Thyroid gland (tissue), 4 donors: Measurements from ENCODE around the gene GSTA3.

Experiments used
- POLR2A ChIP-seq, 2 donors: fragments of 450-650 bp; IDR thresholded peaks; one replicate each; pipeline ENCODE4 v1.6.1; 2017; ENCODE audit warnings: antibody characterized with exemption in 2 of 2, mild to moderate bottlenecking in 2 of 2, moderate library complexity in 1 of 2
- TF ChIP-seq, protein P1 (sequence below), 6 experiments: fragments of 200-600 bp in 3 of 6; fragments of 450-650 bp in 3 of 6; sonication (generic) in 3 of 6; IDR thresholded peaks; one replicate each; pipeline ENCODE4 v1.5.1; 2016 to 2019; ENCODE audit warnings: antibody characterized with exemption in 6 of 6, mild to moderate bottlenecking in 2 of 6, inconsistent platforms in 1 of 6, moderate library complexity in 1 of 6

DNA sequence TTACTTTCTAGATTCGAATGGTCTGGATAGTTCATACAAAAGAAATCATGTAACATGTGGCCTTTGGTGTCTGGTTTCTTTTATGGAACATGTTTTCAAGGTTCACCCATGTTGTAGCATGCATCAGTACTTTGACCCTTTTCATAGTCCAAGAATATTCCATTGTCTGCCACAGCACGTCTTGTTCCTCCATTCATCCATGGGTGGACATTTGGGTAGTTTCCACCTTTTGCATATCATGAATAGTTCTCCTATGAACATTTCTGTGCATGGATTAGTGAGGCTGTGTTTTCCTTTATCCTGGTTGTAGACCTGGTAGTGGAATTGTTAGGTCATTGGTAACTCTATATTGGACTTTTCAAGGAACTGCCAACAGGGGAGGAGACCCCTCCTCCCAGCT lies 31.7 kb downstream of the GSTA3 start:
- TF ChIP-seq, protein P1, sequence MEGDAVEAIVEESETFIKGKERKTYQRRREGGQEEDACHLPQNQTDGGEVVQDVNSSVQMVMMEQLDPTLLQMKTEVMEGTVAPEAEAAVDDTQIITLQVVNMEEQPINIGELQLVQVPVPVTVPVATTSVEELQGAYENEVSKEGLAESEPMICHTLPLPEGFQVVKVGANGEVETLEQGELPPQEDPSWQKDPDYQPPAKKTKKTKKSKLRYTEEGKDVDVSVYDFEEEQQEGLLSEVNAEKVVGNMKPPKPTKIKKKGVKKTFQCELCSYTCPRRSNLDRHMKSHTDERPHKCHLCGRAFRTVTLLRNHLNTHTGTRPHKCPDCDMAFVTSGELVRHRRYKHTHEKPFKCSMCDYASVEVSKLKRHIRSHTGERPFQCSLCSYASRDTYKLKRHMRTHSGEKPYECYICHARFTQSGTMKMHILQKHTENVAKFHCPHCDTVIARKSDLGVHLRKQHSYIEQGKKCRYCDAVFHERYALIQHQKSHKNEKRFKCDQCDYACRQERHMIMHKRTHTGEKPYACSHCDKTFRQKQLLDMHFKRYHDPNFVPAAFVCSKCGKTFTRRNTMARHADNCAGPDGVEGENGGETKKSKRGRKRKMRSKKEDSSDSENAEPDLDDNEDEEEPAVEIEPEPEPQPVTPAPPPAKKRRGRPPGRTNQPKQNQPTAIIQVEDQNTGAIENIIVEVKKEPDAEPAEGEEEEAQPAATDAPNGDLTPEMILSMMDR (IDR thresholded peaks at IDR 0.05), result no peak
- TF ChIP-seq POLR2A (IDR thresholded peaks at IDR 0.05), result no peak
